ENCODE results near the gene DDX51. TPM values are rescaled to one million over a fixed set of nuclear protein-coding genes. Genes with fewer than 3 reads are reported as not detected.

Gene DDX51
- total and polyA plus RNA-seq, 5 donors = 7.4 to 11.7 (median 10.2) TPM

Other genes starting within 250 kb of the DDX51 start
- 10 to 100 TPM; 33.4 to 51.3 (median 48.0) TPM for gene ULK1, start 249.7 kb downstream of the DDX51 start, total RNA-seq
- 29.4 TPM for gene ULK1, start 249.7 kb downstream of the DDX51 start, polyA plus RNA-seq
- gene PUS1, start 215.0 kb downstream of the DDX51 start, total RNA-seq = 10 to 100 TPM in 1 of 4 donors, 1 to 10 TPM in 3; 7.2 to 13.7 (median 7.9) TPM
- gene PUS1, start 215.0 kb downstream of the DDX51 start, polyA plus RNA-seq = 7.2 TPM
- gene EP400, start 194.4 kb downstream of the DDX51 start, total RNA-seq = 10 to 100 TPM; 15.5 to 21.6 (median 18.1) TPM
- gene EP400, start 194.4 kb downstream of the DDX51 start, polyA plus RNA-seq = 10.1 TPM
- 10 to 100 TPM in 1 of 4 donors, 1 to 10 TPM in 3; 7.7 to 10.1 (median 9.1) TPM for gene NOC4L, start 138 bp upstream of the DDX51 start, total RNA-seq
- 11.0 TPM for gene NOC4L, start 138 bp upstream of the DDX51 start, polyA plus RNA-seq
- under 1 TPM in 2 of 4 donors, not detected in 2; 0.14 to 0.21 TPM for gene GALNT9, start 185.3 kb upstream of the DDX51 start, total RNA-seq
- 0.05 TPM for gene GALNT9, start 185.3 kb upstream of the DDX51 start, polyA plus RNA-seq

All from right cardiac atrium (tissue), 5 donors.